DOHH2 (cell line): ENCODE data around the gene LRP8.

Source experiments
- H3F3A ChIP-seq: fragments of 200-600 bp; sonication (generic), shearing (Covaris generic); 2 replicates; pipeline ENCODE4 v1.6.0; 2016; ENCODE audit warnings: antibody characterized with exemption, mild to moderate bottlenecking; ENCODE audit not compliant: control insufficient read depth, insufficient read depth
- H3K27ac ChIP-seq: fragments of 200-600 bp; sonication (generic); 2 replicates; pipeline ENCODE4 v1.5.1; 2014; ENCODE audit warnings: low read depth, mild to moderate bottlenecking, low read length, moderate library complexity
- H3K27me3 ChIP-seq: fragments of 200-600 bp; sonication (generic); 2 replicates; pipeline ENCODE4 v1.6.1; 2014; ENCODE audit warnings: mild to moderate bottlenecking, low read length, mixed read lengths; ENCODE audit not compliant: control insufficient read depth
- H3K36me3 ChIP-seq: fragments of 200-600 bp; sonication (generic); 2 replicates; pipeline ENCODE4 v1.6.1; 2014; ENCODE audit warnings: mild to moderate bottlenecking, low read length, moderate library complexity, mixed read lengths; ENCODE audit not compliant: control insufficient read depth
- H3K4me1 ChIP-seq: fragments of 200-600 bp; sonication (generic); 2 replicates; pipeline ENCODE4 v1.6.1; 2014; ENCODE audit warnings: mild to moderate bottlenecking, low read length, mixed read lengths; ENCODE audit not compliant: control insufficient read depth
- H3K4me2 ChIP-seq: fragments of 200-600 bp; sonication (generic); 2 replicates; pipeline ENCODE4 v1.6.0; 2014; ENCODE audit warnings: mild to moderate bottlenecking, low read length, moderate library complexity
- H3K4me3 ChIP-seq: fragments of 200-600 bp; sonication (generic); 2 replicates; pipeline ENCODE4 v1.5.1; 2014; ENCODE audit warnings: mild to moderate bottlenecking, low read length, mixed read lengths
- H3K79me2 ChIP-seq: fragments of 200-600 bp; sonication (generic); 2 replicates; pipeline ENCODE4 v1.6.1; 2014; ENCODE audit warnings: mild to moderate bottlenecking, low read length, mixed read lengths; ENCODE audit not compliant: control insufficient read depth
- H3K9me2 ChIP-seq: fragments of 200-600 bp; sonication (generic); replicated peaks from 2 replicates; pipeline ENCODE4 v1.6.1; 2014; ENCODE audit warnings: mild to moderate bottlenecking, low read length, mixed read lengths; ENCODE audit not compliant: control insufficient read depth
- H3K9me3 ChIP-seq: fragments of 200-600 bp; sonication (generic); 2 replicates; pipeline ENCODE4 v1.6.1; 2014; ENCODE audit warnings: antibody characterized with exemption, low read length, mixed read lengths; ENCODE audit not compliant: control insufficient read depth, insufficient read depth
- H4K20me1 ChIP-seq: fragments of 200-600 bp; sonication (generic); 2 replicates; pipeline ENCODE4 v1.6.0; 2014; ENCODE audit warnings: low read depth, mild to moderate bottlenecking, antibody characterized with exemption, low read length, moderate library complexity; ENCODE audit not compliant: control insufficient read depth, insufficient read depth
- CTCF ChIP-seq: fragments of 200-600 bp; sonication (generic); IDR thresholded peaks from one replicate; pipeline ENCODE4 v1.5.1; 2014; ENCODE audit warnings: antibody characterized with exemption, mild to moderate bottlenecking, low read depth, low read length; ENCODE audit not compliant: poor library complexity, severe bottlenecking
- EZH2phosphoT487 ChIP-seq: fragments of 200-600 bp; sonication (generic); IDR thresholded peaks from 2 replicates; pipeline ENCODE4 v1.6.1; 2017; ENCODE audit warnings: borderline replicate concordance, mild to moderate bottlenecking, antibody characterized with exemption, low read length, moderate library complexity, mixed read lengths

The LRP8 gene

GRCh38 chr1:53303726-53304515 lies 23.9 kb downstream of the LRP8 start:
- Histone ChIP-seq H3K4me2 (no peak overlapping the region), H3K4me3 (no peak overlapping the region), H3K4me1 (no peaks in the 10 kb centered on the region), H3K27ac (no peak overlapping the region), H3K9me2 (no peaks in the 10 kb centered on the region), H3K27me3 (no peaks in the 10 kb centered on the region), H3K36me3 (peaks cover 14% of the 10 kb centered on the region; the same call in 1 of the 2 replicates), H3K9me3 (no peaks in the 10 kb centered on the region), H3K79me2 (peaks cover 95% of the 10 kb centered on the region), H4K20me1 (no peaks in the 10 kb centered on the region), H3F3A (no peaks in the 10 kb centered on the region)
- TF ChIP-seq CTCF (no peak), EZH2phosphoT487 (no peak)

- Histone ChIP-seq H3K4me1 (no peaks in the 10 kb centered on the region), H3F3A (no peaks in the 10 kb centered on the region), H3K27ac (no peak overlapping the region), H3K36me3 (peaks cover 14% of the 10 kb centered on the region; the same call in 1 of the 2 replicates), H3K9me2 (no peaks in the 10 kb centered on the region), H4K20me1 (no peaks in the 10 kb centered on the region), H3K79me2 (peaks cover 97% of the 10 kb centered on the region), H3K4me3 (no peak overlapping the region), H3K27me3 (no peaks in the 10 kb centered on the region), H3K4me2 (no peak overlapping the region), H3K9me3 (no peaks in the 10 kb centered on the region)
- TF ChIP-seq EZH2phosphoT487 (no peak), CTCF (no peak)
These were observed 24.6 kb downstream of the LRP8 start for GRCh38 chr1:53303243-53303642.

- Histone ChIP-seq H3K27me3 (no peaks in the 10 kb centered on the region), H3K36me3 (0 out of 2 replicates have a peak, but pooled peaks cover 2% of the 10 kb centered on the region), H3F3A (no peaks in the 10 kb centered on the region), H3K9me2 (no peaks in the 10 kb centered on the region), H3K79me2 (peaks cover 97% of the 10 kb centered on the region), H3K4me3 (no peak overlapping the region), H3K4me2 (no peak overlapping the region), H3K27ac (no peak overlapping the region), H3K9me3 (no peaks in the 10 kb centered on the region), H4K20me1 (no peaks in the 10 kb centered on the region; the same call in 1 of the 2 replicates), H3K4me1 (no peaks in the 10 kb centered on the region)
- TF ChIP-seq EZH2phosphoT487 (no peak), CTCF (no peak)
These were observed 28.6 kb downstream of the LRP8 start for GRCh38 chr1:53299233-53299632.
